Measurements from ENCODE around the gene NCF2. TPM values are rescaled to one million over a fixed set of nuclear protein-coding genes. Genes with fewer than 3 reads are reported as not detected.

The NCF2 gene
- total and polyA plus RNA-seq, 2 donors (not counting 1 experiment from before 2014, with no cell fraction given): 9.9 to 10.5 TPM

- ChIA-PET POLR2A (no interaction called here), CTCF (no interaction called here)
- DNase-seq (no peak), ATAC-seq (ENCODE audit: low read depth) (no peak)
- no peak overlapping the region for H2AFZ ChIP-seq (ENCODE audit: insufficient read depth, low read depth, low read length, poor library complexity, severe bottlenecking)
- no peaks in the 10 kb centered on the region for H4K20me1 ChIP-seq (ENCODE audit: control insufficient read depth, insufficient read depth, low read length, poor library complexity, severe bottlenecking)
- H3K4me2 ChIP-seq (replicated peaks; ENCODE audit: low read depth, low read length, poor library complexity, severe bottlenecking): no peak overlapping the region
- no peak for TF ChIP-seq EZH2 (IDR thresholded peaks at IDR 0.05; ENCODE audit: borderline replicate concordance, insufficient read depth, low read depth, low read length, poor library complexity, severe bottlenecking)
- TF ChIP-seq, protein P1, sequence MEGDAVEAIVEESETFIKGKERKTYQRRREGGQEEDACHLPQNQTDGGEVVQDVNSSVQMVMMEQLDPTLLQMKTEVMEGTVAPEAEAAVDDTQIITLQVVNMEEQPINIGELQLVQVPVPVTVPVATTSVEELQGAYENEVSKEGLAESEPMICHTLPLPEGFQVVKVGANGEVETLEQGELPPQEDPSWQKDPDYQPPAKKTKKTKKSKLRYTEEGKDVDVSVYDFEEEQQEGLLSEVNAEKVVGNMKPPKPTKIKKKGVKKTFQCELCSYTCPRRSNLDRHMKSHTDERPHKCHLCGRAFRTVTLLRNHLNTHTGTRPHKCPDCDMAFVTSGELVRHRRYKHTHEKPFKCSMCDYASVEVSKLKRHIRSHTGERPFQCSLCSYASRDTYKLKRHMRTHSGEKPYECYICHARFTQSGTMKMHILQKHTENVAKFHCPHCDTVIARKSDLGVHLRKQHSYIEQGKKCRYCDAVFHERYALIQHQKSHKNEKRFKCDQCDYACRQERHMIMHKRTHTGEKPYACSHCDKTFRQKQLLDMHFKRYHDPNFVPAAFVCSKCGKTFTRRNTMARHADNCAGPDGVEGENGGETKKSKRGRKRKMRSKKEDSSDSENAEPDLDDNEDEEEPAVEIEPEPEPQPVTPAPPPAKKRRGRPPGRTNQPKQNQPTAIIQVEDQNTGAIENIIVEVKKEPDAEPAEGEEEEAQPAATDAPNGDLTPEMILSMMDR (IDR thresholded peaks at IDR 0.05): no peak
- no peak overlapping the region for H3K4me3 ChIP-seq (ENCODE audit: control extremely low read depth in 1 of 5, extremely low read depth in 1 of 5, insufficient read depth in 1 of 5, low read depth in 2 of 5, low read length in 4 of 5)
- H3K27ac Mint-ChIP-seq: no peak overlapping the region
- H3K4me3 Mint-ChIP-seq: no peak overlapping the region
- peaks cover 0 to 8% of the 10 kb centered on the region in 2 experiments for H3K36me3 ChIP-seq (replicated peaks in 1 of 2; ENCODE audit: control extremely low read depth in 1 of 2, control insufficient read depth in 1 of 2, extremely low read depth in 1 of 2, insufficient read depth in 2 of 2, low read length in 1 of 2)
- intact Hi-C loops (cut with micrococcal nuclease): no loop called here
- no peak overlapping the region for H3K27ac ChIP-seq (ENCODE audit: low read length in 2 of 2)
- no peaks in the 10 kb centered on the region for H3K27me3 ChIP-seq (replicated peaks in 1 of 4; ENCODE audit: control extremely low read depth in 1 of 4, control insufficient read depth in 3 of 4, insufficient read depth in 4 of 4, low read length in 3 of 4)
- WGBS (ENCODE audit: insufficient coverage): 100% methylated on average over 1 of the region's 5 CpGs
- peaks cover 36 to 44% of the 10 kb centered on the region in 2 donors for H3K4me1 ChIP-seq (ENCODE audit: control insufficient read depth in 2 of 2, insufficient read depth in 2 of 2, low read length in 2 of 2)
- H3K9me3 Mint-ChIP-seq (ENCODE audit: insufficient read depth): no peaks in the 10 kb centered on the region
- H3K9ac ChIP-seq (ENCODE audit: low read length): no peak overlapping the region
- no peaks in the 10 kb centered on the region for H3K27me3 Mint-ChIP-seq
- H3K4me1 Mint-ChIP-seq: peaks cover 34% of the 10 kb centered on the region
- no peaks in the 10 kb centered on the region for H3K9me3 ChIP-seq (ENCODE audit: control extremely low read depth in 1 of 3, control insufficient read depth in 2 of 3, insufficient read depth in 1 of 3, low read length in 2 of 3)
- peaks cover 20% of the 10 kb centered on the region for H3K79me2 ChIP-seq (ENCODE audit: control insufficient read depth, insufficient read depth, low read length)
These were observed 6.1 kb downstream of the NCF2 start for GRCh38 chr1:183584147-183584546.

GRCh38 chr1:183583466-183583865 lies 6.8 kb downstream of the NCF2 start:
- no peak overlapping the region for H3K4me3 Mint-ChIP-seq
- no peak for ATAC-seq (ENCODE audit: low read depth)
- intact Hi-C loops (cut with micrococcal nuclease): no loop called here
- H3K4me1 ChIP-seq (ENCODE audit: control insufficient read depth in 2 of 2, insufficient read depth in 2 of 2, low read length in 2 of 2): peaks cover 29 to 37% of the 10 kb centered on the region in 2 donors
- WGBS (ENCODE audit: insufficient coverage): 86% methylated on average over 5 of the region's 6 CpGs
- H3K27ac Mint-ChIP-seq: no peak overlapping the region
- peaks cover 20% of the 10 kb centered on the region for H3K79me2 ChIP-seq (ENCODE audit: control insufficient read depth, insufficient read depth, low read length)
- POLR2A ChIA-PET: no interaction called here
- H3K27me3 ChIP-seq (replicated peaks in 1 of 4; ENCODE audit: control extremely low read depth in 1 of 4, control insufficient read depth in 3 of 4, insufficient read depth in 4 of 4, low read length in 3 of 4): no peaks in the 10 kb centered on the region
- no peaks in the 10 kb centered on the region for H3K9me3 Mint-ChIP-seq (ENCODE audit: insufficient read depth)
- no peaks in the 10 kb centered on the region for H3K27me3 Mint-ChIP-seq
- H3K9me3 ChIP-seq (ENCODE audit: control extremely low read depth in 1 of 3, control insufficient read depth in 2 of 3, insufficient read depth in 1 of 3, low read length in 2 of 3): no peaks in the 10 kb centered on the region
- no peak overlapping the region for H2AFZ ChIP-seq (ENCODE audit: insufficient read depth, low read depth, low read length, poor library complexity, severe bottlenecking)
- H3K4me1 Mint-ChIP-seq: peaks cover 27% of the 10 kb centered on the region
- H3K4me3 ChIP-seq (ENCODE audit: control extremely low read depth in 1 of 5, extremely low read depth in 1 of 5, insufficient read depth in 1 of 5, low read depth in 2 of 5, low read length in 4 of 5): no peak overlapping the region
- no peaks in the 10 kb centered on the region for H4K20me1 ChIP-seq (ENCODE audit: control insufficient read depth, insufficient read depth, low read length, poor library complexity, severe bottlenecking)
- no peak for DNase-seq
- TF ChIP-seq, protein P1 (IDR thresholded peaks at IDR 0.05): no peak
- TF ChIP-seq EZH2 (IDR thresholded peaks at IDR 0.05; ENCODE audit: borderline replicate concordance, insufficient read depth, low read depth, low read length, poor library complexity, severe bottlenecking): no peak
- H3K36me3 ChIP-seq (replicated peaks in 1 of 2; ENCODE audit: control extremely low read depth in 1 of 2, control insufficient read depth in 1 of 2, extremely low read depth in 1 of 2, insufficient read depth in 2 of 2, low read length in 1 of 2): peaks cover 0 to 8% of the 10 kb centered on the region in 2 experiments
- no peak overlapping the region for H3K27ac ChIP-seq (ENCODE audit: low read length in 2 of 2)
- no peak overlapping the region for H3K4me2 ChIP-seq (replicated peaks; ENCODE audit: low read depth, low read length, poor library complexity, severe bottlenecking)
- no peak overlapping the region for H3K9ac ChIP-seq (ENCODE audit: low read length)
- CTCF ChIA-PET: no interaction called here

Data from B cell (primary cell).